ENCODE data around the gene BRD1.

The BRD1 gene

DNA sequence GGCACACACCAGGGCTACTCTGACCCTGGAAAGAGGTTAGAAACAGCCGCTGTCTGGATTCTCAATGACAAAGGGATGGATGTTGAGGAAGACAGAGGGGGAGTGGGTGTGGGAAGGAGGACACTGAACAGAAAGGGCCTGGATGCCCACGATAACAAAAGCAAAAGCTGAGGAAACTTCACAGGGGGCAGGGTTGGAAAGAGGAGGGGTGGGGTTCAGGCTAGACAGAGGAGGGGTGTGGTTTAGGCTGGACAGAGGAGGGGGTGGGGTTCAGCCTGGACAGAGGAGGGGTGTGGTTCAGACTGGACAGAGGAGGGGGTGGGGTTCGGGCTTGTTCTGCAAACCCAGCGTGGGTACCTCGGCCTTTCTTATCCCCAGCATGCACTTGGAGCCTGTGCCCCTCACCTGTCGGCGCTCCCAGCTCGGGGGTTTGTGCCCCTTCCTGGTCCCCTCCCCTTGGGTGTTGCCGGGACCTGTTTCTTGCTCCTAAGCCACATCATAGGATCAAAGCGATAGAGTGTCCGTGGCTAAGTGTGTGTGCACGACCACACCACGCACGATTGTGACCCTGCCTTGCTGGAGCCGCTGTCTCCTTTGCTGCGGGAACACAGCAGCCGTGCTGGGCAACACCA lies 75.6 kb downstream of the BRD1 start:
- DNase-seq (ENCODE audit: low spot score) = no peak

DNA sequence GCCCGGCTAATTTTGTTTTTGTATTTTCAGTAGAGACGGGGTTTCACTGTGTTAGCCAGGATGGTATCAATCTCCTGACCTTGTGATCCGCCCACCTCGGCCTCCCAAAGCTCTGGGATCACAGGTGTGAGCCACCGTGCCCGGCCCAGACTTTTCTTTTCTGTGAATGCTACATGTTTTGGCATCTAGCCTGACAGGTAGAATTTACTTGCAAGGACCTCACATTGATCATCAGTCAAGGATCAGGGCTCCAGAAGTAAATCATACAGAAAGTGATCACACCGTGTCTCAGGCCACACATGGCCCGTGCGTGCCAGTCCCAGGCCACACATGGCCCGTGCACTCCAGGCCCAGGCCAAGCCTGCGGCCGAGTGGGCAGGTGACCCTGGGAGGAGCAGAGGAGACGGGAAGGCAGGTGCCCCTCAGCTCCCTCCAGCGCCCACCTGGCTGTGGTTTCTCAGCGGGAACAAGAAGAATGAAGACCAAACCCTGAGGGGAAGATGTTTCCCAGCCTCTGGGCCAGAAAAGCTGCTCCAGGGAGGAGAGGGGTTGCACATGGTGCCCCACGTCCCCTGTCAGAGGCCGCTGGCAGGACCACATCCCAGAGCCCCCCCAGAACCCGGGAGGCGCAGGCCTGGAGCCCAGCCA lies 76.2 kb downstream of the BRD1 start:
- DNase-seq (ENCODE audit: low spot score) = no peak

DNA sequence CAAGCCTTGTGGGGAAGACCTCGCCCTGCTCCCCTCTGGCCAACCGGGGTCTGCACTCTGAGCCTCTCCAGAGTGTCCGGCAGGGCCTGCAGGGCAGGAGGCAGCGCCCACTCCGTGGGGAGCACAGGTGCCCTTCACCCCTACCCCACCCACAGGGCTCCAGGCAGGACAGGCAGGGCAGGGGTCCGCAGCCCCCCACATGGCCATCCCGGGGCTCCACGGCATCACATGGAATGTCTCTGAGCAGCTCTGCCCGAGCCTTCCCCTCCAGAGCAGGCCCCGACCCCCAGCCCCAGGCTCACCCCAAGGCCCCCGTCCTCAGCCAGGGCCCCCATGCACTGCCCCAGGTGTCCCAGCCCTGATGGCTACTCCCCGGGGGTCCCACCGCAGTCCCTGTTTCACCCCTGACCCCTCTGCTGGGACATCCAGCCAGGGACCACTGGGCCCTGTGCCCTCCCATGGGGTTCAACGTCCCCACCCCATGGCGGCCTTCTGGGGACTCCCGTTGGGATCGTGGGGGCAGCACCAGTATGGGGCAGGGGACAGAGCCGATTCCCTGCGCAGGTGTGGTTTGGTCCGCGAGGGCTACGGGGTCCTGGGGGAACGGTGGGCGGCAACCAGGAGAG lies 77.7 kb downstream of the BRD1 start:
- DNase-seq (ENCODE audit: low spot score) = no peak

DNA sequence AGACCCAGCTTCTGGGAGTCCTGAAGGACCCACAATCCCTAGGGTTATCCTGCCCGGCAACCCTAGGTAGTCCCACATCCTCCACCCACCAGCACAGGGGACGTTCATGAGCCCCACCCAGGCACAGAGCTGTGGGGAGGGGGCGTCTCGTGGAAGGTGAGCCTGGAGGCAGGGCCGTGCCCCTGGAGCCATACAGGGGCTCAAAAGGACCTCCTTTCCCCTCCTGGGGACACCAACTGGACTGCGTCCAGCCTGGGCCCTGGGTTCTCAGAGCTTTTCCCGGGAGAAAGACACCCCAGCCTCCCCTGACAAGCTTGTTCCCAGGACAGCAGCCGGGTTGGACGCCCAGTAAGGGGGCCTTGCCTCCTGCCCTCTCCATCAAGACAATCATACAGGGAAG lies 78.4 kb downstream of the BRD1 start:
- DNase-seq (ENCODE audit: low spot score) = no peak

- no peak for DNase-seq (ENCODE audit: low spot score)
Measured at GRCh38 chr22:49748514-49748913, 79.2 kb downstream of the BRD1 start.

DNA sequence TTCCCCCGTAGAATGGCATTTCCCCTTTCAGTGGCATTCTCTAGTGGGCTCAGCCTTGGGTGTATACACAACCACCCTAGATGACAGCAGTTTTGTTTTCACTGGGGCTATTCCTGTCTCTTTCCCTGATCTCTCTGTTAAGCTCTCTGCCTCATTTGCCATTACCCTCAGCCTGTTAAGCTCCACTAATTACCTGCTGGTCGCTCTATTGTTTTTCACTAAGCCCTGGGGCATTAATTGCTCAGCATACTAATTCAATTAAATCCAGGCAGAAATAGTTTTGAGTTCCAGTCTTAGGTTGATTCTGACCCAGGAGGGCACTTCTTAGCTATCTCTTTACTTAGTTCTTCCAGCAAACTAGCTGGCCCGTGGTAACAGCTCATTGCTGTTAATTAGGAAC lies 80.0 kb downstream of the BRD1 start:
- DNase-seq (ENCODE audit: low spot score) = no peak

DNA sequence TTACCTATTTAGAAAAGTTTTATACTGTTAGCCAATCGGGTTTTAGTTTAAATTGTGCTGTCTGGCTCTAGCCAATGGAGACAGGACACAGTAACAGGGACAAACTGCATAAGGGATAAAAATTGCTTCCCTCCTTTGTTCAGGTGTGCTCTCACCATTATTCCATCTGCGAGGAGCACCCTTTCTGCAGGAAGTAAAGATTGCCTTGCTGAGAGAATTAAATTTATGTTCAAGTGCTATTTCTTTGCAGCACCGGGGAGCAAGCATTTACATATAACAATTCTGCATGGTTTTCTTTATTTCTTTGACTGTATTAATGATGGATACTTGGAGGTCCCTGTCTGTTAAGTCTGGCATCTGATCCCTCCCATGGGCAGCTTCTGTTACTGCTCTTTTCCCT lies 80.5 kb downstream of the BRD1 start:
- no peak for DNase-seq (ENCODE audit: low spot score)

- DNase-seq (ENCODE audit: low spot score) = no peak
Measured at GRCh38 chr22:49746065-49746464, 81.6 kb downstream of the BRD1 start.

GRCh38 chr22:49740242-49740641 lies 87.4 kb downstream of the BRD1 start:
- DNase-seq (ENCODE audit: low spot score) = no peak

GRCh38 chr22:49739138-49739537 lies 88.5 kb downstream of the BRD1 start:
- DNase-seq (ENCODE audit: low spot score) = no peak

GRCh38 chr22:49738566-49738965 lies 89.1 kb downstream of the BRD1 start:
- no peak for DNase-seq (ENCODE audit: low spot score)

GRCh38 chr22:49738006-49738405 lies 89.7 kb downstream of the BRD1 start:
- DNase-seq (ENCODE audit: low spot score) = no peak

DNA sequence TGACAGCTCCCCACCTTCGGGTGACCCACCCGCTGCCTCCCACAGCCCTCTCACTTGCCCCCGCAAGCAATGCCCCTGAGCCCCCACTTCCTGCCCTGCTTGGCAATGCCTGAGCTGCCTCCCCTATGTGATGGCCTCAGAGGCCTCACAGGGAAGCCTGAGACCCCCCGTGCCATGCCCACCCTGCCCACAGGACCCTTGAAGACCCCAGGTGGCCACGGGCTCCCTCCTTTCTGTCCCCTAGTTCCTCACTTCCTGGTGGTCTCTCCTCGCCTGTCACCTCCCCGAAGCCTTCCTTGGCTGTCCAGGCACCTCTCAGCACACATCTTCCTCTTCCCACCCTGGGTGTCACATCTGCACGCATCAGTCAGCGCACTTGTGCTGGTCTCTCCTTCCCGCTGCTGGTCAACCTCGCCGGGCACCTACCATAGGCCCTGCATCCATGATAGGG lies 90.5 kb downstream of the BRD1 start:
- no peak for DNase-seq (ENCODE audit: low spot score)

DNA sequence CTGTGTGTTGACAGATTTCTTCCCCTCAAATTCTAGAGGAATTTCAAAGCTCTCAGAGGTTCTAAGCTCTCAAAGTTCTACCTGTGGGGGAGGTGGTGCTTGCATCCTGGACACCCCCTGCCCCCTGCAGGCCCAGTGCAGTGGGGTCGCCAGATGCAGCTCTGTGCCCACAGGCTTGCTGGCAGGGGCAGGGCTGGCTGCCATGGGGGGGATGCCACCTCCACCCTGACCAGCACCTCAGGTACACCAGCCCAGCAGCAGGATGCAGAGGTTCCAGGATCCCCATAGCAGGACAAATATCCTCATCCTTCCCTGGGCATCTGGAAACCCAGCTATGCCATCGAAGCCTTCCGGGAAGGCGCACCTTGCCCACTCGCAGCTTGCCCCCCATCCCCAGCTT lies 91.1 kb downstream of the BRD1 start:
- no peak for DNase-seq (ENCODE audit: low spot score)

GRCh38 chr22:49735901-49736421 lies 91.7 kb downstream of the BRD1 start:
- DNase-seq (ENCODE audit: low spot score) = no peak

DNA sequence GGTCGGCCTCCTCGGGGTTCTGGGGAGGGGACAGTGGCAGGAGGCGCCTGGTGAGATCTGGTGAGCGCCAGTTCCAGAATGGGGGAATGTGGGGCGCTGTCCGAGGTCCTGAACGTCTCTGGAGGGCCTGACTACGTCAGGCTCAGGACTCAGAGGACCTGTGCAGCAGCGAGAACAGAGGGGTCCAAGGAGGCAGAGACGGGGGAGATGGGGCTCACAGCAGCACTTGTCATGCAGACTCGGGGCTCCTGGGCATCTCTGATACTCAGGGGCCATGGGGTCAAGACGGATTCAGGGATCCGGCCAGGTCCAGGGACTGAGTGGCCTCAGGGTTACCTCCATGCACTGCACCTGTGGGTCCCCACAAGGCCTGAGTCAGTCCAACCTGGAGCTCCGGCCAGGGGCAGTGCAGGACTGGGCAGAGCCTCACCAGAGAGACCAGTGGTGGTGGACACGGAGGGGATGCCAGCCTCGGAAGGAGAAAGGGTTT lies 92.2 kb downstream of the BRD1 start:
- no peak for DNase-seq (ENCODE audit: low spot score)

- no peak for DNase-seq (ENCODE audit: low spot score)
Measured at GRCh38 chr22:49734882-49735281, 92.8 kb downstream of the BRD1 start.

DNA sequence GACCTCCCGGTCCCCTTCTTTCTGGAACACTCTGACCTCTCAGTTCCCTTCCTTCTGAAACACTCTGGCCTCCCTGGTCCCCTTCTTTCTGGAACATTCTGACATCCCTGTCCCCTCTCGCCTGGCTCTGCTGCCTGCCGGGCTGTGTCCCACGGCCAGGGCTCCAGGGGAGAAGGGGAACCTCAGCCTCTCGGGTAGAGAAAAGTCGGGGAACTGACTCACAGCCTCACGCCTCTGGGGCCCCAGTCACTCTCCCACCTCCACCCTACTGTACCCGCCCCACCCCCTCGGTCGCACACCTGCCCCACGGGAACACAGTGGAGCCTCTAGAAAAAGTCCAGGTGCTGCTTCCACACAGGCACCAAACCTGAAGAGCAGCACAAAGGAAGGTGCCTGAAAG lies 93.3 kb downstream of the BRD1 start:
- DNase-seq (ENCODE audit: low spot score) = no peak

DNA sequence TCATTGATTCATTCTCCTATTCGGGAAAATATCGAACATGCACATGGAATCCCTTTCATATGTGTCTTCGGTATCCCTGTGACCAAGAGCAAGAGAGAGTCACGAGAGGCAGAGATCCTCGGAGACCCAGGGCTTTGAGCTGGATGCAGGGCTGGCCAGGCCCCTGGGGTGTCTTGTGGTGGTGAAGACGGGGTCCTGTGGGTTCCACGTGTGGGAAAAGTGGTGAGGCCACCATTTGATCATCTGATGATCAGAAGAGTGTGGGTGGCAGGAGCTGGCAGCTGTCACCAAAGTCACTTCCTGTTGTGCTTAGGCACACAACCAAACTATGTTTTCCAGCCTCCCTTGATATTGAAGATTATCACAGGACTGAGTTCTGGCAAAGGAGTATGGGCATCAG lies 94.0 kb downstream of the BRD1 start:
- no peak for DNase-seq (ENCODE audit: low spot score)

DNA sequence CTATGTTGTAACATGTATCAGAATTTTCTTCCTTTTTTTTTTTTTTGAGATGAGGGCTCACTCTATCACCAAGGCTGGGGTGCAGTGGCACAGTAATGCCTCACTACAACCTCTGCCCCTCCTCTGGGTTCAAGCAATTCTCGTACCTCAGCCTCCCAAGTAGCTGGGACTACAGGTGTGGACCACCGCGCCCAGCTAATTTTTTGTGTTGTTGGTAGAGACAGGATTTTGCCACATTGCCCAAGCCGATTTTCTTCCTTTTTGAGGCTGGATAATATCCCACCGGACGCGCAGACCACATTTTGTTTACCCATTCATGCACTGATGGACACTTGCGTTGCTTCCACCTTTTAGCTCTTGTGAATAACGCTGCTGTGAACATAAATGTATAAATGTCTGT lies 97.0 kb downstream of the BRD1 start:
- DNase-seq (ENCODE audit: low spot score) = no peak

DNA sequence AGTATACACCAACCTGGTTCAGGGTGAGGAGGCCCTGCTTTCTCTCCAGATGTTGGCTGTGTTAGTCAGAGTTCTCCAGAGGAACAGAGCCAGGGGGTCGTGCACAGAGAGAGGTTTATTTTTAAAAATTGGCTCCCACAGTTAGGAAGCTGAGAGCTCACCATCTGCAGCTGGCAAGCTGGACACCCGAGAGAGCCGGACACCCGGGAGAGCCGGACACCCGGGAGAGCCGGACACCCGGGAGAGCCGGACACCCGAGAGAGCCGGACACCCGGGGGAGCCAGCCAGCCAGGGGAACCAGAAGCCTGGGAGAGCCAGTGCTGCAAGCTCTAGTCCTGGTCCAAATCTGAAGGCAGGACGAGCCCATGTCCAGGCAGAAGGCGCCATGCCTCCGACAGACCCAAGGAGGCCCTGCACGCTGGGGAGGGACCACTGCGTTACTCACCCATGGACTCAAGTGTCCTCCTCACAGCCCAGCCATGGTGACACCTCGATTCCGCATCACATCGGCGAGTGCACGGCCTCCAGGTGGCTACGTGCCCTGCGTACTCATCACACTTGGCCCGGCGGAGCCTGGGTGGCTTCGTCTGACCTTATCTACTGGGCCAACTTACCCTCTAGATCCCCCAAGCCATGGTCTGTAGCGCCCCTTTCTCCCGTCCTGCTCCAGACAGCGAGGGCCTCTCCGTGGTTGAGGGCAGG lies 99.0 kb downstream of the BRD1 start:
- DNase-seq (ENCODE audit: low spot score) = no peak

DNA sequence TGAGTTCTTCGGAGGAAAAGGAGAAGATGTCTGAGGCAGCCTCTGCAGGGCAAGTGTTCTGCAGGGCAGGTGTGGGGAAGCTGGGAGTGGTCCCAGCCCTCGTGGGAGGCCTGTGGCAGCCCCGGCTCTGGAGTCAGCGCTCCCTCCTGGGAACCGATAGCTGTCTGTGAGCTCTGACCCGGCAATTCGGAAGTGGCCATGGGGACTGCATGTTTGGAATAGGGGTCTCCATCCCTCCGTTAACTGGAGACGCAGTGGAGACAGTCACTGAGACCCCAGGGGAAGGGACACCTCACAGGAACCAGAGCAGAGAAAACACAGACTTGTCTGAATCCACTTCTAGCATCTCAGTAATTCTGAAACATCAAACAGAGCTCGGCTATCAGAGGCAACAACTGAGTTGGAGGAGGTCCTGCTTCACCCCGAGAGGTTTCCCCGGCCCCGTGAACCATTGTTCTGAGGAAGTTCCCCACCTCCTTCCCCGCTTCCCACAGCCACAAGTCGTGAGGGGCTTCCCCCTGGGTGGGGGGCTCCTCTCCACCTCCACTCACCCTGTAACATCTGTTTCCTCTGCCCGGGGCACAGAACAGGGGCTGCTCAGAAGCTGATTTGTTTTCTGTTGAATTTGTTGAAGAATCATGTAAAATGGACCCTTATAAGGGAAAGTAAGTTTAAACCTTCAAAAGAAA lies 99.6 kb downstream of the BRD1 start:
- DNase-seq (ENCODE audit: low spot score) = no peak

Measured in hepatic stellate cell (primary cell).